Stimulated activated CD4-positive, alpha-beta T cell treated with anti-CD3 and anti-CD28 coated beads, Interleukin-4, amount 100 ng/mL, for 24 hours (primary cell): ENCODE data around the gene TMPRSS11B.
"Not testable (repeated sequence)": the region's sequence is repeated elsewhere in the genome, so short reads cannot be mapped to it uniquely, and the experiment has no call there.

Experiments used
- DNase-seq: peaks from one replicate; pipeline ENCODE4 v3.0.0-alpha.2; 2020

Gene TMPRSS11B

GRCh38 chr4:68216501-68216900 lies 29.0 kb downstream of the TMPRSS11B start:
- no peak for DNase-seq

- DNase-seq: no peak
These were observed 36.5 kb downstream of the TMPRSS11B start for GRCh38 chr4:68209003-68209402.

GRCh38 chr4:68194305-68194704 lies 51.2 kb downstream of the TMPRSS11B start:
- DNase-seq: not testable (repeated sequence)

- no peak for DNase-seq
These were observed 52.3 kb downstream of the TMPRSS11B start for GRCh38 chr4:68193194-68193593.

- DNase-seq: no peak
These were observed 58.3 kb downstream of the TMPRSS11B start for GRCh38 chr4:68187145-68187544.

GRCh38 chr4:68184923-68185322 lies 60.6 kb downstream of the TMPRSS11B start:
- no peak for DNase-seq

GRCh38 chr4:68183417-68183816 lies 62.1 kb downstream of the TMPRSS11B start:
- DNase-seq: no peak

GRCh38 chr4:68182382-68182820 lies 63.1 kb downstream of the TMPRSS11B start:
- DNase-seq: no peak

GRCh38 chr4:68180849-68181526 lies 64.5 kb downstream of the TMPRSS11B start:
- no peak for DNase-seq

GRCh38 chr4:68176904-68177303 lies 68.6 kb downstream of the TMPRSS11B start:
- DNase-seq: no peak
